MM.1S (cell line): ENCODE measurements around the gene SORCS2.

ENCODE experiments used
- DNase-seq: peaks from one replicate; pipeline ENCODE4 v3.0.0-alpha.2; 2015
- H2AFZ ChIP-seq: fragments of 300-600 bp; sonication (generic); 2 replicates; pipeline ENCODE4 v1.6.0; 2016; ENCODE audit warnings: antibody characterized with exemption, low read length
- H3F3A ChIP-seq: fragments of 300-600 bp; sonication (generic); 2 replicates; pipeline ENCODE4 v1.6.1; 2016; ENCODE audit warnings: mild to moderate bottlenecking, antibody characterized with exemption, low read length, moderate library complexity, mixed read lengths; ENCODE audit not compliant: insufficient read depth
- H3K27ac ChIP-seq: fragments of 300-600 bp; sonication (generic); 2 replicates; pipeline ENCODE4 v1.5.1; 2016; ENCODE audit warnings: mild to moderate bottlenecking, low read length
- H3K27me3 ChIP-seq: fragments of 300-600 bp; sonication (generic); replicated peaks from 2 replicates; pipeline ENCODE4 v1.6.0; 2016; ENCODE audit warnings: low read length; ENCODE audit not compliant: insufficient read depth
- H3K36me3 ChIP-seq: fragments of 300-600 bp; sonication (generic); replicated peaks from 2 replicates; pipeline ENCODE4 v1.6.1; 2016; ENCODE audit warnings: mild to moderate bottlenecking, low read length, mixed read lengths; ENCODE audit not compliant: insufficient read depth
- H3K4me1 ChIP-seq: fragments of 300-600 bp; sonication (generic); 2 replicates; pipeline ENCODE4 v1.6.1; 2016; ENCODE audit warnings: low read length, mixed read lengths
- H3K4me2 ChIP-seq: fragments of 300-600 bp; sonication (generic); 2 replicates; pipeline ENCODE4 v1.6.0; 2016; ENCODE audit warnings: low read depth, low read length
- H3K4me3 ChIP-seq: fragments of 300-600 bp; sonication (generic); 2 replicates; pipeline ENCODE4 v1.5.1; 2016; ENCODE audit warnings: low read length, mixed read lengths
- H3K79me2 ChIP-seq: fragments of 300-600 bp; sonication (generic); 2 replicates; pipeline ENCODE4 v1.6.1; 2016; ENCODE audit warnings: mixed run types, low read length, mixed read lengths
- H3K9ac ChIP-seq: fragments of 300-600 bp; sonication (generic); 2 replicates; pipeline ENCODE4 v1.6.1; 2016; ENCODE audit warnings: low read length, mixed read lengths
- H3K9me2 ChIP-seq: fragments of 300-600 bp; sonication (generic); replicated peaks from 2 replicates; pipeline ENCODE4 v1.6.1; 2016; ENCODE audit warnings: mild to moderate bottlenecking, low read length, mixed read lengths; ENCODE audit not compliant: insufficient read depth
- H3K9me3 ChIP-seq: fragments of 300-600 bp; sonication (generic); replicated peaks from 2 replicates; pipeline ENCODE4 v1.6.1; 2016; ENCODE audit warnings: mild to moderate bottlenecking, low read length, mixed read lengths; ENCODE audit not compliant: insufficient read depth
- H4K20me1 ChIP-seq: fragments of 300-600 bp; sonication (generic); 2 replicates; pipeline ENCODE4 v1.6.1; 2016; ENCODE audit warnings: mild to moderate bottlenecking, low read length, moderate library complexity, mixed read lengths; ENCODE audit not compliant: insufficient read depth
- EZH2 ChIP-seq: fragments of 300-600 bp; sonication (generic); optimal IDR thresholded peaks from 2 replicates; pipeline ENCODE3; 2017; ENCODE audit warnings: low read depth, mild to moderate bottlenecking, antibody characterized with exemption, low read length, mixed read lengths
- EZH2phosphoT487 ChIP-seq: fragments of 300-600 bp; sonication (generic); IDR thresholded peaks from 2 replicates; pipeline ENCODE4 v1.6.1; 2018; ENCODE audit warnings: antibody characterized with exemption, low read length
- TF ChIP-seq, protein P1 (sequence below): fragments of 300-600 bp; sonication (generic); IDR thresholded peaks from 2 replicates; pipeline ENCODE4 v1.5.1; 2016; ENCODE audit warnings: antibody characterized with exemption, low read length, mixed read lengths

SORCS2 gene

DNA sequence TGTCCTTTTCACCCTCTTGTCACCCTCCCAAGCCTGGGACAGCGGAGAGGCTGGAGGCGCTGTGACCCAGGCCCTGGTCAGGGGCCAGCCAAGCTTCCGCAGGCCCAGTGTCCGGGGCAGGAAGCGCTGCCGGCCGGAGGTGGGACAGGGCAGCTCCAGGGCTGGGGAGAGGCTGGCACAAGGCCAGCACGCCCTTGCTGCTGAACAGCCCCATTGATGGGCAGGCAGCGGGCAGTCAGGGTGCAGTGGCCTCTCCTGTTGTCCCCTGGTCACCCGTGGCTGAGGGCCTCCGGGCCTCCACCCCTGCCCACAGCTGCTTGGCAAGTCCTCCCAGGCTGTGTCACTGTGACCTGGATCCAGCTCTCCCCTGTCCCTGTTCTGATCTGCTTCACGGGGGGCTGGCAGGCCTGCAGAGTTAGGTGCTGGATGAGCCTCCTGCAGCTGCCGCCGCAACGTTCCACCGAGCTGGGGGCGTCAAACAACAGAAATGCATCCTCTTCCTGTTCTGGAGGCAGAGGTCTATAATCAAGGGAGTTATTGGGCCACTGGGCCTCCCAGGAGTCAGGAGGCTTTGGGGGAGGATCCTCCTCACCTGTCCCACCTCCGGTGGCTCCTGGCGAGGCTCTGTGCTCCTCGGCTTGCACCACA is 134.5 kb downstream of the SORCS2 start:
- Histone ChIP-seq H3K79me2 (no peaks in the 10 kb centered on the region), H3K9ac (no peak overlapping the region), H3K27ac (no peak overlapping the region), H3F3A (no peaks in the 10 kb centered on the region), H3K36me3 (no peaks in the 10 kb centered on the region), H4K20me1 (no peaks in the 10 kb centered on the region), H3K9me2 (no peaks in the 10 kb centered on the region), H3K9me3 (no peaks in the 10 kb centered on the region), H3K4me3 (no peak overlapping the region), H2AFZ (no peak overlapping the region), H3K4me1 (no peaks in the 10 kb centered on the region), H3K4me2 (no peak overlapping the region), H3K27me3 (peaks cover 93% of the 10 kb centered on the region)
- DNase-seq = no peak
- TF ChIP-seq EZH2phosphoT487 = no peak
- TF ChIP-seq EZH2 = no peak
- TF ChIP-seq, protein P1, sequence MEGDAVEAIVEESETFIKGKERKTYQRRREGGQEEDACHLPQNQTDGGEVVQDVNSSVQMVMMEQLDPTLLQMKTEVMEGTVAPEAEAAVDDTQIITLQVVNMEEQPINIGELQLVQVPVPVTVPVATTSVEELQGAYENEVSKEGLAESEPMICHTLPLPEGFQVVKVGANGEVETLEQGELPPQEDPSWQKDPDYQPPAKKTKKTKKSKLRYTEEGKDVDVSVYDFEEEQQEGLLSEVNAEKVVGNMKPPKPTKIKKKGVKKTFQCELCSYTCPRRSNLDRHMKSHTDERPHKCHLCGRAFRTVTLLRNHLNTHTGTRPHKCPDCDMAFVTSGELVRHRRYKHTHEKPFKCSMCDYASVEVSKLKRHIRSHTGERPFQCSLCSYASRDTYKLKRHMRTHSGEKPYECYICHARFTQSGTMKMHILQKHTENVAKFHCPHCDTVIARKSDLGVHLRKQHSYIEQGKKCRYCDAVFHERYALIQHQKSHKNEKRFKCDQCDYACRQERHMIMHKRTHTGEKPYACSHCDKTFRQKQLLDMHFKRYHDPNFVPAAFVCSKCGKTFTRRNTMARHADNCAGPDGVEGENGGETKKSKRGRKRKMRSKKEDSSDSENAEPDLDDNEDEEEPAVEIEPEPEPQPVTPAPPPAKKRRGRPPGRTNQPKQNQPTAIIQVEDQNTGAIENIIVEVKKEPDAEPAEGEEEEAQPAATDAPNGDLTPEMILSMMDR = no peak

DNA sequence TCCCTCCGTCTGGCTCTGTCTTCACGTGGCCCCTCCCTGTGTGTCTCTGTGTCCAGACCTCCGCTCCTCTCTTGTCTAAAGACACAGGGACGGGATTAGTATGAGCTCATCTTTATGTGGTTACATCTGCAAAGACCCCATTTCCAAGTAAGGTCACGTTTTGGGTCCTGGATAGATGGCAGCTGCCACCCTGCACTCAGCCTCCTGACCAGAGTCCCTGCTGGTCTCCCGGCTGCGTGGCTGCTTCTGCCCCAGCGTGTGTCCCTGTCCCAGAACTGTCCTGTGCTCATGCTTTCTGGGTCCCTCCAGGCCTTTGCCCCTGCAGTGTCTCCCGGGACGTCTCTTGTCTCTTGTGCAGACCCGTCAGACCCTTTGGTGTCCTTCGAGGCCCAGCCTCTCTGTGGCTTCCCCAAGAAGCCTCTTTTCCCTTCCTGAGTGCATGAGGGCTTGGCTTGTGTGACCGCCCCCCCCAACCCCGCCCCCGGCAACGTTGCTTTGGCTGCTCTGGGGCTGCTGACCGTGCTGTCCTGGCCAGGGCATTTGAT is 135.1 kb downstream of the SORCS2 start:
- no peaks in the 10 kb centered on the region for H3K9me2 ChIP-seq
- TF ChIP-seq EZH2phosphoT487 = no peak
- no peak for TF ChIP-seq EZH2
- TF ChIP-seq, protein P1 = no peak
- H2AFZ ChIP-seq = no peak overlapping the region
- H3K27ac ChIP-seq = no peak overlapping the region
- H3K4me3 ChIP-seq = no peak overlapping the region
- H3K9ac ChIP-seq = no peak overlapping the region
- peaks cover 93% of the 10 kb centered on the region for H3K27me3 ChIP-seq
- H3K79me2 ChIP-seq = no peaks in the 10 kb centered on the region
- H3K9me3 ChIP-seq = no peaks in the 10 kb centered on the region
- no peaks in the 10 kb centered on the region for H4K20me1 ChIP-seq
- DNase-seq = no peak
- H3K36me3 ChIP-seq = no peaks in the 10 kb centered on the region
- no peaks in the 10 kb centered on the region for H3F3A ChIP-seq
- H3K4me2 ChIP-seq = no peak overlapping the region
- H3K4me1 ChIP-seq = no peaks in the 10 kb centered on the region

DNA sequence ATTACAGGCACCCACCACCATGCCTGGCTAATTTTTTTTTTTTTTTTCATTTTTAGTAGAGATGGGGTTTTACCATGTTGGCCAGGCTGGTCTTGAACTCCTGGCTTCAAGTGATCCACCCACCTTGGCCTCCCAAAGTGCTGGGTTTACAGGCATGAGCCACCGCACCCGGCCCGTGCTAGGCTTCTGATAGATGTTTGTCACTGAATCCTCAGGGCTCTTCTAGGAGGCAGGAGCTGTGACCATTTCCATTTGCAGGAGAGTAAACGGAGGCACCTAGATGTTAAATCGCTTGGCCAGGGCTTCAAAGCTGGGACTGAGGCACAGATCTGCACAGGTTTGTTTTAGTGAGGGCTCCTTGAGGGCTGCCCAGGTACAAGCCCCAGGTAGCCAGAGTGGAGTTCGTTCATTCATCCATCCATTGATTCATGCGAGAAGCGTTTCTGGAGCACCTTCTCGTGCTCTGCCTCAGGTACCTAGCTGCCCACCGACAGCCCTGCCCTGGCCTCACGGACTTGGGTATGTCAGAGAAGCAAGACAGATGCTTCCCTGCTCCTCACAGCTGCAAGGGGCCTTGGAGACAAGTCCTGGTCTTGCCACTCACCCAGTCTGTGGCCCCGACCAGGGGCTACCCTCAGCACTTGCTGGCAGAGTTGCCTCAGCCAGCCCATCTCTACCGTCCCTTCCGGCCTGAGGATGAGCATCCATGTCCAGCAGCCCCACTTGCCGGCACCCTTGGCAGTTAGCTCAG is 136.0 kb downstream of the SORCS2 start:
- H3K9ac ChIP-seq = no peak overlapping the region
- no peaks in the 10 kb centered on the region for H3F3A ChIP-seq
- no peak overlapping the region for H2AFZ ChIP-seq
- no peak overlapping the region for H3K27ac ChIP-seq
- TF ChIP-seq EZH2phosphoT487 (no peak), EZH2 (no peak)
- TF ChIP-seq, protein P1 = no peak
- no peaks in the 10 kb centered on the region for H4K20me1 ChIP-seq
- no peaks in the 10 kb centered on the region for H3K4me1 ChIP-seq
- no peak overlapping the region for H3K4me2 ChIP-seq
- no peak overlapping the region for H3K4me3 ChIP-seq
- H3K36me3 ChIP-seq = no peaks in the 10 kb centered on the region
- no peaks in the 10 kb centered on the region for H3K79me2 ChIP-seq
- no peaks in the 10 kb centered on the region for H3K9me3 ChIP-seq
- no peak for DNase-seq
- no peaks in the 10 kb centered on the region for H3K9me2 ChIP-seq
- peaks cover 93% of the 10 kb centered on the region for H3K27me3 ChIP-seq
